HepG2 (cell line): Measurements from ENCODE around the gene CHAF1A. TPM values are rescaled to one million over a fixed set of nuclear protein-coding genes. Genes with fewer than 3 reads are reported as not detected.

Experiments used
- CEBPB ChIP-seq: IDR thresholded peaks from 2 replicates; pipeline ENCODE4 v1.6.1; 2011; ENCODE audit warnings: low read depth, low read length, improper control_type of control experiment, borderline replicate concordance
- EZH2 ChIP-seq: conservative IDR thresholded peaks from 2 replicates; pipeline ENCODE4 v1.6.1; 2012; ENCODE audit warnings: mild to moderate bottlenecking, low read depth, low read length, moderate library complexity
- FOXK1 ChIP-seq: sonication (generic); formaldehyde crosslinking; IDR thresholded peaks from 2 replicates; pipeline ENCODE4 v1.4.0; 2020; ENCODE audit warnings: low read depth, missing genetic modification reagents, borderline replicate concordance
- GTF3A ChIP-seq: sonication (generic); formaldehyde crosslinking; conservative IDR thresholded peaks from 2 replicates; pipeline ENCODE4 v1.4.0; 2020; ENCODE audit warnings: mild to moderate bottlenecking, missing genetic modification reagents
- HIVEP1 ChIP-seq: sonication (generic); formaldehyde crosslinking; IDR thresholded peaks from 2 replicates; pipeline ENCODE4 v1.4.0; 2020; ENCODE audit warnings: mild to moderate bottlenecking, missing genetic modification reagents
- KAT8 ChIP-seq: IDR thresholded peaks from 2 replicates; pipeline ENCODE4 v1.6.1; 2016; ENCODE audit warnings: missing genetic modification reagents, missing compliant biosample characterization
- KDM1A ChIP-seq: IDR thresholded peaks from 2 replicates; pipeline ENCODE4 v1.6.1; 2016; ENCODE audit warnings: missing compliant biosample characterization
- KDM5A ChIP-seq: fragments of 200-600 bp; sonication (generic); IDR thresholded peaks from 2 replicates; pipeline ENCODE4 v1.7.0; 2018; ENCODE audit warnings: antibody characterized with exemption, mild to moderate bottlenecking, low read length, borderline replicate concordance
- KLF13 ChIP-seq: sonication (generic); formaldehyde crosslinking; IDR thresholded peaks from 2 replicates; pipeline ENCODE4 v1.4.0; 2020; ENCODE audit warnings: mild to moderate bottlenecking, missing genetic modification reagents
- MED13 ChIP-seq: sonication (generic); formaldehyde crosslinking; IDR thresholded peaks from 2 replicates; pipeline ENCODE4 v1.5.0; 2020; ENCODE audit warnings: missing genetic modification reagents
- TOE1 ChIP-seq: sonication (generic); formaldehyde crosslinking; IDR thresholded peaks from 2 replicates; pipeline ENCODE4 v1.4.0; 2020; ENCODE audit warnings: mild to moderate bottlenecking, missing genetic modification reagents
- USF2 ChIP-seq, 2 experiments: sonication (generic) in 1 of 2; formaldehyde crosslinking in 1 of 2; IDR thresholded peaks; 2 replicates each; pipeline versions ENCODE4 v1.5.1 to v1.6.1; 2011 to 2020; ENCODE audit warnings: borderline replicate concordance in 1 of 2, low read depth in 1 of 2, low read length in 1 of 2, mild to moderate bottlenecking in 1 of 2, missing genetic modification reagents in 1 of 2, moderate library complexity in 1 of 2
- ZBTB37 ChIP-seq: sonication (generic); formaldehyde crosslinking; IDR thresholded peaks from 2 replicates; pipeline ENCODE4 v1.4.0; 2020; ENCODE audit warnings: mild to moderate bottlenecking, missing genetic modification reagents
- ZEB1 ChIP-seq: IDR thresholded peaks from 2 replicates; pipeline ENCODE4 v1.6.1; 2012; ENCODE audit warnings: mild to moderate bottlenecking, low read depth, inconsistent platforms; ENCODE audit not compliant: insufficient replicate concordance
- ZNF3 ChIP-seq: IDR thresholded peaks from 2 replicates; pipeline ENCODE4 v1.7.0; 2017; ENCODE audit warnings: inconsistent platforms
- ZNF530 ChIP-seq: sonication (generic); formaldehyde crosslinking; IDR thresholded peaks from 2 replicates; pipeline ENCODE4 v1.5.0; 2020; ENCODE audit warnings: low read depth, mild to moderate bottlenecking, missing genetic modification reagents
- ZNF556 ChIP-seq: sonication (generic); formaldehyde crosslinking; IDR thresholded peaks from 2 replicates; pipeline ENCODE4 v1.4.0; 2020; ENCODE audit warnings: mild to moderate bottlenecking, missing genetic modification reagents, borderline replicate concordance
- ZNF839 ChIP-seq: sonication (generic); formaldehyde crosslinking; IDR thresholded peaks from 2 replicates; pipeline ENCODE4 v1.4.0; 2020; ENCODE audit warnings: missing genetic modification reagents, mild to moderate bottlenecking, borderline replicate concordance
- polyA plus RNA-seq, 8 experiments: library from polyadenylated mRNA; depleted of rRNA in 3 of 8; stranded (reverse) in 7 of 8; unstranded in 1 of 8; fragments of >200 nt; fragmentation: Illumina TruSeq in 4 of 8; extraction: Trizol in 4 of 8; gene quantifications; 2 replicates each; pipeline versions ENCODE4 v1.2.1 to v1.2.3, GENCODE V29; 2011 to 2016; ENCODE audit warnings: low read depth in 4 of 8, missing spikeins in 1 of 8, mixed read lengths in 1 of 8; ENCODE audit not compliant: insufficient read depth in 1 of 8
- total RNA-seq, 5 experiments: library from RNA; depleted of rRNA; stranded (reverse); fragments of >200 nt; fragmentation: Illumina TruSeq; extraction: Trizol; gene quantifications; 2 replicates each; pipeline ENCODE4 v1.2.3, GENCODE V29; 2016; ENCODE audit warnings: low read depth in 1 of 5
- TF ChIP-seq, protein P1 (sequence below): sonication (generic); formaldehyde crosslinking; conservative IDR thresholded peaks from 2 replicates; pipeline ENCODE4 v1.8.0; 2022; ENCODE audit warnings: mild to moderate bottlenecking, moderate library complexity, missing genetic modification reagents
- TF ChIP-seq, protein P2 (sequence below): sonication (generic); formaldehyde crosslinking; IDR thresholded peaks from 2 replicates; pipeline ENCODE4 v1.5.0; 2020; ENCODE audit warnings: missing genetic modification reagents

The CHAF1A gene
- total and polyA plus RNA-seq, 2 of the 13 experiments (the other 11 are each of a cell fraction or from before 2014, with no cell fraction given), result 11.0 to 34.8 TPM

DNA sequence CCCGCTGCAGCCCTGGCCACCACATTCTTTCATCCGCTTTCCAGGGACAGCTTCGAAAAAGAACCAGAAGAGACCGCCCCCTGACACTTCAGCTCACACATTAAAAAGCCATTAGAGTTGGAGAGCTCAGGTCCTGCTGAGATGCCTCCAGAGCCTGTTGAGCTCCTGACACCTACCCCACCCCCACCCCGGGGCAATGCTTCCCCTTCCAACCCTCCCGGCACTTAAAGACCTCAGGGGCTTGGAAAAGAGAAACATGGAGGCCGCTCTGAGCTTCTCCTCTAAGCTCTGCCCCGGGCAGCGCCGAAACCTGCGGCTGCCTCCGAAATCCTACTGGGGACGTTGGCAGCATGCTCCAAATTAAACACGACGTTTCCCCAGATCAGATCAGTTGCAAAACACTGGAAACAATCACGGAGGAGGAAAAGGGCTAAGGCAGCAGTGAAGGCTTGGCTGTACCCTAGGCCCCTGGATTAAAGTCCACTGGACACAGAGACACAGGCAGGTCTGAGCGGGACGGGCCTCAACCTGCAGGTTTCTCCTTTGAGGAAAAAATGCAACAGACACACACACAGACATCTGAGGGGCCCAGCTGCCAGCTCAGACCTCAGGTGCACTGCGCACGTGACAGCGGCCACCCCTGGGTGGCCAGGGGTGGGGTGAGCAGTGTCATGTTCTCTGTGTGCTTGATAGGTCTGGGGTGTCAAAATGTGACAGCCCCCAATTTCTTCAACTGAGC is 11.7 kb upstream of the CHAF1A start (continued):
- TF ChIP-seq USF2 (IDR thresholded peaks at IDR 0.05; ENCODE audit: low read depth, low read length) (peak; percentile 82), USF2 (CRISPR knock-in tag; IDR thresholded peaks at IDR 0.05; ENCODE audit: borderline replicate concordance) (peak; percentile 86; the same call in 1 of the 2 replicates), HIVEP1 (peak; percentile 49; the same call in 1 of the 2 replicates), ZBTB37 (CRISPR knock-in tag) (no peak), ZNF839 (CRISPR knock-in tag) (no peak), KDM1A (CRISPR knock-in tag) (no peak), MED13 (CRISPR knock-in tag) (peak; percentile 78; the same call in 1 of the 2 replicates), FOXK1 (peak; percentile 82; the same call in 1 of the 2 replicates), TOE1 (0 out of 2 replicates have a peak, but pooled peaks have one; percentile 38), ZNF556 (no peak; the same call in 1 of the 2 replicates), KDM5A (no peak), KAT8 (CRISPR knock-in tag) (peak; percentile 83), KLF13 (CRISPR knock-in tag) (no peak), EZH2 (no peak), CEBPB (peak; percentile 82), ZEB1 (peak; percentile 54), ZNF530 (CRISPR knock-in tag) (no peak), GTF3A (CRISPR knock-in tag) (no peak), ZNF3 (CRISPR knock-in tag) (no peak)
- TF ChIP-seq, protein P1, sequence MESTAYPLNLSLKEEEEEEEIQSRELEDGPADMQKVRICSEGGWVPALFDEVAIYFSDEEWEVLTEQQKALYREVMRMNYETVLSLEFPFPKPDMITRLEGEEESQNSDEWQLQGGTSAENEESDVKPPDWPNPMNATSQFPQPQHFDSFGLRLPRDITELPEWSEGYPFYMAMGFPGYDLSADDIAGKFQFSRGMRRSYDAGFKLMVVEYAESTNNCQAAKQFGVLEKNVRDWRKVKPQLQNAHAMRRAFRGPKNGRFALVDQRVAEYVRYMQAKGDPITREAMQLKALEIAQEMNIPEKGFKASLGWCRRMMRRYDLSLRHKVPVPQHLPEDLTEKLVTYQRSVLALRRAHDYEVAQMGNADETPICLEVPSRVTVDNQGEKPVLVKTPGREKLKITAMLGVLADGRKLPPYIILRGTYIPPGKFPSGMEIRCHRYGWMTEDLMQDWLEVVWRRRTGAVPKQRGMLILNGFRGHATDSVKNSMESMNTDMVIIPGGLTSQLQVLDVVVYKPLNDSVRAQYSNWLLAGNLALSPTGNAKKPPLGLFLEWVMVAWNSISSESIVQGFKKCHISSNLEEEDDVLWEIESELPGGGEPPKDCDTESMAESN (CRISPR knock-in tag), result 0 out of 2 replicates have a peak, but pooled peaks have one; percentile 39
- TF ChIP-seq, protein P2, sequence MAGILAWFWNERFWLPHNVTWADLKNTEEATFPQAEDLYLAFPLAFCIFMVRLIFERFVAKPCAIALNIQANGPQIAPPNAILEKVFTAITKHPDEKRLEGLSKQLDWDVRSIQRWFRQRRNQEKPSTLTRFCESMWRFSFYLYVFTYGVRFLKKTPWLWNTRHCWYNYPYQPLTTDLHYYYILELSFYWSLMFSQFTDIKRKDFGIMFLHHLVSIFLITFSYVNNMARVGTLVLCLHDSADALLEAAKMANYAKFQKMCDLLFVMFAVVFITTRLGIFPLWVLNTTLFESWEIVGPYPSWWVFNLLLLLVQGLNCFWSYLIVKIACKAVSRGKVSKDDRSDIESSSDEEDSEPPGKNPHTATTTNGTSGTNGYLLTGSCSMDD (CRISPR knock-in tag), result no peak
